PFSK-1 (cell line): ENCODE data around the gene GH2.

ENCODE experiments used
- POLR2AphosphoS5 ChIP-seq: IDR thresholded peaks from 2 replicates; pipeline ENCODE4 v1.6.1; 2012; ENCODE audit warnings: low read depth, mild to moderate bottlenecking, control low read depth, low read length, moderate library complexity
- REST ChIP-seq, 2 experiments: IDR thresholded peaks; 2 replicates each; pipeline versions ENCODE4 v1.6.1 to v1.8.0; 2011 to 2012; ENCODE audit warnings: low read depth in 2 of 2, low read length in 2 of 2, control low read depth in 1 of 2, inconsistent platforms in 1 of 2, mild to moderate bottlenecking in 1 of 2, moderate library complexity in 1 of 2; ENCODE audit not compliant: insufficient read depth in 1 of 2

- no peak for TF ChIP-seq POLR2AphosphoS5
- TF ChIP-seq REST (IDR thresholded peaks at IDR 0.05; ENCODE audit: insufficient read depth in 1 of 2, low read depth in 2 of 2, low read length in 2 of 2), result no peak
Observed at GRCh38 chr17:63840591-63841349, 41.0 kb downstream of the GH2 start.
